Activated CD8-positive, alpha-beta memory T cell treated with anti-CD3 and anti-CD28 coated beads, Interleukin-2, amount 50 U/mL, for 4 hours (primary cell): Measurements from ENCODE around the gene SPATS1.
A peak's percentile ranks its signal among the peaks of the same experiment; 100 is the strongest.
"Not testable (repeated sequence)": the region's sequence is repeated elsewhere in the genome, so short reads cannot be mapped to it uniquely, and the experiment has no call there.

Source experiments
- DNase-seq: peaks from one replicate; pipeline ENCODE4 v3.0.0-alpha.2; 2020

Gene SPATS1

GRCh38 chr6:44346818-44347217 lies 4.4 kb downstream of the SPATS1 start:
- not testable (repeated sequence) for DNase-seq

- DNase-seq, result no peak
Measured at GRCh38 chr6:44349904-44350649, 7.6 kb downstream of the SPATS1 start.

GRCh38 chr6:44350650-44350994 lies 8.2 kb downstream of the SPATS1 start:
- DNase-seq, result not testable (repeated sequence)

GRCh38 chr6:44352259-44352658 lies 9.8 kb downstream of the SPATS1 start:
- DNase-seq, result no peak

DNA sequence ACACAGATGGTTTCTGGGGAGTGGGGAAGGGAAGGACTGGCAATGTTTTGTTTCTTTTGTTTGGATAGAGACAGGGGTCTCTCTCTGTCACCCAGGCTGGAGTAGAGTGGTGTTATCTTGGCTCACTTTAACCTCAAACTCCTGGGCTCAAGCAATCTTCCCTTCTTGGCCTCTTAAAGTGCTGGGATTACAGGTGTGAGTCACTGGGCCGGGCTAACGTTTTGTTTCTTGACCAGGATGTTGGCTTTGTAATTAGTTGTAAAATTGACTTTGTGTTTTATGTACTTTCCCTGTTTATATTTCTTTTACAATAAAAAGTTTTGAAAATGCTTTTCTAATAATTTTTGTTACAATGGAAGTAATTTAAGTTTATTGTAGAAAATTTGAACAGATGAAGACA lies 10.9 kb downstream of the SPATS1 start:
- DNase-seq, result no peak

DNA sequence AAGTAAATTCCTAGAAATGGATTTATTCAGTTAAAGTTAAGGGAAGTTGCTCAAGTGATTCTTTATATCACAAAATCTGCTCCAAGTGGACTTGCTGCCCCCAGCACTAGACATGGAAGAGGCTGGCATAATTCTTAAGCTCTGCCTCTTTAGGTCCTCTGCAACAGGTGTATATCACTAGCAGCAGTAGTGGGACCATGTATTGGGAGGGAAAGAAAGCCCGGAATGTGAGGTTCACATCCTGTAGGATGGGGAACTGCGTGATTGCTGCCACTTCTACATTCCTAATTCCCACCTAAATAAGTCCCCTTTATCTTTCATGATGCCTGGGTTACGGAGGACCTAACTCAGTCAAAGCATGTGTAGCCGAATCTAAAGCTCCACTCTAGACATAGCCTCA lies 13.2 kb downstream of the SPATS1 start:
- DNase-seq, result no peak

GRCh38 chr6:44356487-44356886 lies 14.0 kb downstream of the SPATS1 start:
- DNase-seq, result no peak

GRCh38 chr6:44359973-44360372 lies 17.5 kb downstream of the SPATS1 start:
- DNase-seq, result no peak

- no peak for DNase-seq
Measured at GRCh38 chr6:44361947-44362346, 19.5 kb downstream of the SPATS1 start.

DNA sequence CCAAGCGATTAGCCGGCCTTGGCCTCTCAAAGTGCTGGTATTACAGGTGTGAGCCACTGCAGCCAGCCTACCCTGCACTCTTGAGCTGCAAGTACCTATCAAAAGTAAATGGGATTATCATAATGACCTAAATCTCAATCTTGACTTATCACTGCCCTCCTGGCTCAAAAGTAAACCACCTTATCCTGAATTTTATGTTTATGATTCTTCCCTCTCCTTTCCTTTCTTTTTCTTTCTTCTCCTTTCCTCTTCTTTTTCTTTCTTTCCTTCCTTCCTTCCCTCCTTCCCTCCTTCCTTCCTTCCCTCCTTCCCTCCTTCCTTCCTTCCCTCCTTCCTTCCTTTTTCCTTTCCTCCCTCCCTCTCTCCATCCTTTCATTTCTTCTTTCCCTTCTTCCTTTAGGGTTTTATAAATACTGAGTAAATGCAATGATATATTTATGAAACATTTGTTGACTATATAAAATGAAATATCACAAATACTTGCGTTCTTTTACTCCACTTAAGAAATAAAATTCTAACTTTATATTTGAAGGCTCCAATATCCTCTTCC lies 21.0 kb downstream of the SPATS1 start:
- no peak for DNase-seq

GRCh38 chr6:44366781-44367180 lies 24.3 kb downstream of the SPATS1 start:
- no peak for DNase-seq

GRCh38 chr6:44367681-44368080 lies 25.2 kb downstream of the SPATS1 start:
- no peak for DNase-seq

DNA sequence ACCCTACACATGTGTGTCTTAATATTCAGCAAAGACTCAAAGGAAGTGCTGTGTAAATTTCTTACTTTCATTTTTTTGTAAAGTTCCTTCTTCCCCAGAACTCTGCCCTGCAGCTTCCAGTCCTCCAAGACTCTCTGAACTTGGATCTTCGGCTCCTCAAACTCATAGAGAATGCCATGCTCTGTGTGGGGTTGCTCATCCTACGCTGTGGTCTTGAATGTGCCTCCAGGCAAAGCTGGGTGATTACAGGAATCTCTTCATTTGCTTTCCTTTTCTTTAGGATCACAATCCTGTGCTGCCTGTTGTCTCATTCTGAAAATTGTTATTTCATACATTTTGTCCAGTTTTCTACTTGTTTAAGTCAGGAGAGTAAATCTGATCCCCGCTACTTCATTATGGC lies 30.6 kb downstream of the SPATS1 start:
- no peak for DNase-seq

GRCh38 chr6:44373787-44374186 lies 31.3 kb downstream of the SPATS1 start:
- DNase-seq, result no peak

- no peak for DNase-seq
Measured at GRCh38 chr6:44375071-44375470, 32.6 kb downstream of the SPATS1 start.

GRCh38 chr6:44377484-44377883 lies 35.0 kb downstream of the SPATS1 start:
- no peak for DNase-seq

GRCh38 chr6:44377971-44378370 lies 35.5 kb downstream of the SPATS1 start:
- no peak for DNase-seq

- no peak for DNase-seq
Measured at GRCh38 chr6:44381739-44382138, 39.3 kb downstream of the SPATS1 start.

DNA sequence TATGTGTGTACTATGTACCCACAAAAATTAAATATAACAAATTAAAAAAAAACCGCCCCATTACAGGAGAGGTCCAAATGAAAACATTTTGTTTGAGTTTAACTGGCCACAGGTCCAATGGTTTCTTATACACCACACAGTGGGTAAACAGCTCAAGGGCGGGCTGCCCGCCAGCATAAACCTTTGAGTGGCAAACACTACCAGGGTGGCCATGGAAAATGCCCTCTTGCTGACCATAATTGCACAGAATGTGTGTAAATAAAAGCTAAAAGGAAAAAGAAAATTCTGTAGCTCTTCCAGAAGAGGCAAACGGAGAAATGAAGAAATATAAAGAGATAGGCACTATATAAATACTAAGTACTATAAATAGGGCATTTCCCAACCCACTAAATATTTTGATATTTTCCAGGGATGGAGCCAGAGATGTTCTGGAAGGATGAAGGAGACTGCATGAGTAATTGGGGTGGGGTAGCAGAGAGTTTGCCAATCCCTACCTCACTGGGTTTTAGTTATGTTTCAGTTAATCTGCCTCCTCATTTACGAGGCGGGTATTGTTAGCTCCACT lies 44.0 kb downstream of the SPATS1 start:
- DNase-seq, result no peak

DNA sequence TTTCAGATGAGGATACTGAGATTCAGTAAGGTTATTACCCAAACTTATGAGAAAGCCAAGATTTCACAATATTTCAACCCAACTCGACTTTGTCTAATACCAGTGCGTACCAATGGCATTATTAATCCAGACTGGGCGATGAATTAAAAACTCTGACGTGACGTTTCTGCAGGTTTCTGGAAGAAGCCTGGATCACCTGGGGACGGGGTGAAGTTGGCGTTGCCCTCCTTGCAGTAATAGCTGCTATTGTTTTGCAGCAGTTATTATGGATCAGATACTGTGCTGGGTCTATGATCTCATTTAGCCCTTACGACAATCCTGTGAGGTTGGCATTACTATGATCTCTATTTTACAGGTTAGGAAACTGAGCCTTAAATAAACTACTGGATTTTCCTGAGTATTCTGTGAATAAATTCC lies 44.5 kb downstream of the SPATS1 start:
- no peak for DNase-seq

DNA sequence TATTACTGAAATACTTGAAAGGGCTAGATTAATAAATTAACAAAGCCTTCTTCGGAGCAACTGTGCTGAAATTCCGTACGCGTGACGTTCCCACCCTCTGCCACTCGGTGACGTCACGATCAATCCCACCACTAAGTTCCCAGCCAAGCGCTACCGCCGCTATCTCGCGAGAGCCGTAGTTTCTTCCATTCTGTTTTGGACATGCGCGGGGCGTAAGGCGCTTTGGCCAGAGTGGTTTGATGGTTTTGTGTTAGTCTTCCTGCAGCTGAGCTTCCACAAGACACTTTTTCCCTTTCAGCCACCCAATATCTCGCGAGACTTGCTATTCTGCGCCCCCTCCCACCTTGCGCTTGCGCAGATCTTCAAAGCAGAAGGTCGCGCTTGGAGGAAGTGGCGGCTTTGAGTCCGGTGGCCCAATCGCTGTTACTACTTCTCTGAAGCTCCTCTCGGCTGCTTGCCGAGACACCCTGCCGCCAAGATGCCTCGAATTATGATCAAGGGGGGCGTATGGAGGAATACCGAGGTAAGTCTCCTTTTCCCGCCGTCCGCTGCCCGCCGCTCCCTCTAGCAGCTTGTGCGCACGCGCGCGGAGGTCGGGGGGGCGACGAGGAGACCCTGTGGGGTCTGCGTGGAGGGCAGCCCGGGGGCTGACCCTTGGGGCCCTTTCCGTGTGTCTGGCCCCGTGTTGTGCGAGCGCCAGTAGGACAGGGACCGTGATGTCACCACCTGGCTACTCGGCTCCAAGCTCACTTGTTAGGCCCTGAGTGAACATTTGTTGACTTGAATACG lies 45.1 kb downstream of the SPATS1 start, which contains the start of gene CDC5L:
Gene CDC5L, plus strand, starts transcription at position 361 of the 789 bp plus-strand sequence. Its CDS starts 118 bp downstream, at position 479.
- peak; percentile 90 for DNase-seq

GRCh38 chr6:44388135-44388487 lies 45.7 kb downstream of the SPATS1 start:
- DNase-seq, result no peak

DNA sequence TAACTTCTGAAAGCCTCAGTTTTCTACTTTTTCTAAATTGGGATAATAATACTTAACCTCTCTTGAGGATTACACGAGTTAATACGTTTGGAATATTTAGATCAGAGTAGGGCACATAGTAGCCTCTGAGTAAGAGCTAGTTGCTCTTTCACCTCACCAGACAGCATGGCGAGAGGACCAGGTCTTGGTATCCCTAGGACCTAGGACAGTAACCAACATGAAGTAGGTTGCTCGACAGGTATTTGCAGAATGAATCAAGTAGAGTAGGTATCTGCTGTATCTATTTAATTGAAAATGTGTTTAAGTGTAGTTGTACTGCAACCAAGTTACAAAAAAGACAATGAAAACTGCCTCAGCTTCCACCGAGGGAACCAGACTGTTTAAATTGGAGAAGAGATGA lies 46.4 kb downstream of the SPATS1 start:
- no peak for DNase-seq

- no peak for DNase-seq
Measured at GRCh38 chr6:44390158-44390683, 47.8 kb downstream of the SPATS1 start.
